Erythroblast (primary cell): ENCODE data around the gene BSG.

ENCODE experiments used
- GATA1 ChIP-seq: IDR thresholded peaks from 2 replicates; pipeline ENCODE4 v1.6.1; 2011; ENCODE audit warnings: low read depth, mild to moderate bottlenecking, control low read depth, low read length, moderate library complexity
- POLR2A ChIP-seq: IDR thresholded peaks from 2 replicates; pipeline ENCODE4 v1.6.1; 2011; ENCODE audit warnings: mild to moderate bottlenecking, low read length

DNA sequence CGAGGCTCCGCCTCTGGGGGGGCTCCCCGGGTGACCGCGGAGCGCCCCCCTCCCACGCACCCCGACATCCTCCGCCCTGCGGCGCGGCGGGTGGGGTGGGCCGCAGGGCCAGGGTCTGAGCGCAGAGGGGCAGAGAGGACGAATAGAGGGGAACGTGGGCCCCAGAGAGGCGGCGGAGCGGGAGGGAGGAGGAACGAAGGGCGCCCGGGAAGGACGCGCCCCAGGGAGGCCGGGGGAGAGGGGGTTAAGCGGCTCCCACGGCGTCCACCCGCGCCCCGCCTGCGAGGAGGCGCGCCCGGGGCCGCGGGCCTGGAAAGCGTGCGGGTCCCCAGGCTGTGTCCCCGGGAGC, 18.3 kb downstream of the BSG start:
- no peak for TF ChIP-seq POLR2A
- no peak for TF ChIP-seq GATA1
